ENCODE results near the gene UBTD1. TPM values are rescaled to one million over a fixed set of nuclear protein-coding genes. Genes with fewer than 3 reads are reported as not detected.

The UBTD1 gene
- polyA plus RNA-seq, 1 donor (not counting 4 experiments of a cell fraction or from before 2014, with no cell fraction given): 12.0 TPM

DNA sequence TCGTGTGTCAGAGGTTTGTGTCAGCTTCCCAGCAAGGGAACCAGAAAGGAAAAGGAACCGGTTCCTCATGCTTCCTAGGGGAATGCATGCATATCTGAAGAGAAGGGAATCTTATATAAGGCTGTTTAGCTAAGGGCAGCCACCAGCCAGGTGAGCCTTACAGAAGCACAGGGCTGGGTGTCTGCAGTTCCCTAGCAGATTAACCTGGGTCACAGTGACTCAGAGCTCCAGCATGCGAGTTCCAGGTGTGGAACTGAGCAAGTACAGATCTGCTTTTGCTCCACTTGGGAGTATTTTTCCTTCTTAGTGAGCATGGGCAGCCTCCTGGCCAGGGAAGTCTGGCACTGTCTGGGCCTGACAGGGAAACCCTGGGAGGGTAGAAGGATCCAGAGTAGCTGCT, 72.9 kb downstream of the UBTD1 start:
- no peaks in the 10 kb centered on the region for H3K9me3 ChIP-seq (ENCODE audit: control insufficient read depth, low read depth, low read length)
- H3K9ac ChIP-seq (ENCODE audit: control insufficient read depth, extremely low read depth, insufficient read depth, low read length): peak overlapping the region; percentile 80
- H4K20me1 ChIP-seq (ENCODE audit: control insufficient read depth, extremely low read depth, insufficient read depth, low read length): peaks cover 2% of the 10 kb centered on the region
- FAIRE-seq: peak; percentile 100
- dilution Hi-C loops (cut with MboI; ENCODE audit: extremely low pct_ligation_motif_present, low sequenced_read_pairs): no loop called here
- peak; percentile 97 for DNase-seq (ENCODE audit: low read depth, low spot score)
- peak overlapping the region; percentile 92 for H3K27ac ChIP-seq (ENCODE audit: control insufficient read depth, insufficient read depth, low read length)
- peaks cover 5 to 13% of the 10 kb centered on the region in 2 experiments for H3K36me3 ChIP-seq (ENCODE audit: control insufficient read depth in 2 of 2, extremely low read depth in 1 of 2, insufficient read depth in 2 of 2, low read length in 2 of 2)
- H3K4me3 ChIP-seq (ENCODE audit: control insufficient read depth in 2 of 3, extremely low read depth in 1 of 3, insufficient read depth in 2 of 3, low read depth in 1 of 3, low read length in 3 of 3): peak overlapping the region in 2 of 3 experiments; percentile 30 to 37
- H3K79me2 ChIP-seq (ENCODE audit: control insufficient read depth, insufficient read depth, low read length): no peaks in the 10 kb centered on the region
- TF ChIP-seq CTCF (optimal IDR thresholded peaks at IDR 0.05 in 1 of 3, IDR thresholded peaks at IDR 0.05 in 1 of 3, conservative IDR thresholded peaks at IDR 0.05 in 1 of 3; ENCODE audit: extremely low read depth in 1 of 3, insufficient read depth in 2 of 3, low read length in 3 of 3) (no peak), EZH2 (IDR thresholded peaks at IDR 0.05; ENCODE audit: low read length) (no peak)
- no peaks in the 10 kb centered on the region for H3K27me3 ChIP-seq (ENCODE audit: control insufficient read depth, extremely low read depth, insufficient read depth, low read length)
- no peak overlapping the region for H2AFZ ChIP-seq (ENCODE audit: control insufficient read depth, low read length)
- H3K4me1 ChIP-seq (ENCODE audit: control insufficient read depth, extremely low read depth, insufficient read depth, low read length): peaks cover 63% of the 10 kb centered on the region
- peak overlapping the region; percentile 92 for H3K4me2 ChIP-seq (ENCODE audit: control insufficient read depth, extremely low read depth, insufficient read depth, low read depth, low read length)
- no peaks in the 10 kb centered on the region for H3K9me1 ChIP-seq (ENCODE audit: control insufficient read depth, extremely low read depth, insufficient read depth, low read length)

DNA sequence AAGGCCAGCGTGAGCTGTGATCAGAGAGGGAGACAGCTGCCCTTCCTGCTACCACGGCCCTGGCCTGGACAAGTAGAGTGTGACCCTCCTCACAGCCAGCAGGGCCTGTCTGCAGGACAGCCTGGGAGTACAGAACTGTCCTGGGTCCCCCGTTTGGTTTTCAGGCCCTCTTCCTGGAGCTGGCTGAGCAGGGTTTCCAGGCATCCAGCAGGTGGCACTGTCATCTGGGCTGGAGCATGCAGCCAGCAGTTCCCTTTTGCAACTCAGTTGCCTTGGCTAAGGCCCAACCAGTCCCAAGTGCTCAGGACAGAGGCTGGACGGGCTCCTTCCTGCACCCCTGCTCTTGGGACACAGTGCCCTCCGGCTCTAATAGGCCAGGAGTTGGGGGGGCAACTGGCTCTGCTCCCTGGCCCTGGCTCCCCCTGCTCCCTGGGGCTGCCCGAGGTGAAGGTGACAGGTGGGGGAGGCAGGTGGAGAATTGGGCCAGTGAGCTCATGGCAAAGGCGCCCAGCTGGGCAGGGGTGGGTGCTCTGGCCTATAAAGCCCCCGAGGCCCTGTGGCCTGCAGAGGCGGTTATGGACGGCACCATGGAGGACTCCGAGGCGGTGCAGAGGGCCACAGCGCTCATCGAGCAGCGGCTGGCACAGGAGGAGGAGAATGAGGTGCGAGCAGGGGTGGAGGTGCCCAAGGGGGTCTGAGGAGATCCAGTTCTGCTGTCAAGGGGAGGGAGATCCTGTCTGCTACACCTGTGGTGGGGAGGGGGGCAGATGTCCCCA, 73.7 kb downstream of the UBTD1 start, which contains the start of gene ANKRD2:
ANKRD2 (plus strand) TSS at position 566 of the 776 bp plus-strand sequence; CDS start at position 576, 10 bp downstream.
- no peak for DNase-seq (ENCODE audit: low read depth, low spot score)
- H3K27ac ChIP-seq (ENCODE audit: control insufficient read depth, insufficient read depth, low read length): peak within 1 kb of the TSS; percentile 92
- H3K36me3 ChIP-seq (ENCODE audit: control insufficient read depth in 2 of 2, extremely low read depth in 1 of 2, insufficient read depth in 2 of 2, low read length in 2 of 2): peaks cover 5 to 13% of the 10 kb centered on the region in 2 experiments
- no peak for TF ChIP-seq EZH2 (IDR thresholded peaks at IDR 0.05; ENCODE audit: low read length)
- peak; percentile 95 to 97 (median 96) for TF ChIP-seq CTCF (optimal IDR thresholded peaks at IDR 0.05 in 1 of 3, IDR thresholded peaks at IDR 0.05 in 1 of 3, conservative IDR thresholded peaks at IDR 0.05 in 1 of 3; ENCODE audit: extremely low read depth in 1 of 3, insufficient read depth in 2 of 3, low read length in 3 of 3)
- peaks cover 60% of the 10 kb centered on the region for H3K4me1 ChIP-seq (ENCODE audit: control insufficient read depth, extremely low read depth, insufficient read depth, low read length)
- H2AFZ ChIP-seq (ENCODE audit: control insufficient read depth, low read length): peak within 1 kb of the TSS; percentile 74
- no peaks in the 10 kb centered on the region for H3K9me1 ChIP-seq (ENCODE audit: control insufficient read depth, extremely low read depth, insufficient read depth, low read length)
- no peaks in the 10 kb centered on the region for H3K79me2 ChIP-seq (ENCODE audit: control insufficient read depth, insufficient read depth, low read length)
- H3K9ac ChIP-seq (ENCODE audit: control insufficient read depth, extremely low read depth, insufficient read depth, low read length): peak within 1 kb of the TSS; percentile 80
- H3K4me2 ChIP-seq (ENCODE audit: control insufficient read depth, extremely low read depth, insufficient read depth, low read depth, low read length): peak within 1 kb of the TSS; percentile 92
- peak within 1 kb of the TSS in 2 of 3 experiments; percentile 27 to 37 for H3K4me3 ChIP-seq (ENCODE audit: control insufficient read depth in 2 of 3, extremely low read depth in 1 of 3, insufficient read depth in 2 of 3, low read depth in 1 of 3, low read length in 3 of 3)
- no peaks in the 10 kb centered on the region for H3K9me3 ChIP-seq (ENCODE audit: control insufficient read depth, low read depth, low read length)
- no peaks in the 10 kb centered on the region for H3K27me3 ChIP-seq (ENCODE audit: control insufficient read depth, extremely low read depth, insufficient read depth, low read length)
- dilution Hi-C loops (cut with MboI; ENCODE audit: extremely low pct_ligation_motif_present, low sequenced_read_pairs): no loop called here
- no peak for FAIRE-seq
- no peaks in the 10 kb centered on the region for H4K20me1 ChIP-seq (ENCODE audit: control insufficient read depth, extremely low read depth, insufficient read depth, low read length)

All from keratinocyte (primary cell).